CD4-positive, alpha-beta T cell treated with Interleukin-21 for 1 hour (primary cell): ENCODE data around the gene WDR48.

ENCODE experiments used
- DNase-seq: peaks from one replicate; pipeline ENCODE4 v3.0.0-alpha.2; 2020

The WDR48 gene

DNA sequence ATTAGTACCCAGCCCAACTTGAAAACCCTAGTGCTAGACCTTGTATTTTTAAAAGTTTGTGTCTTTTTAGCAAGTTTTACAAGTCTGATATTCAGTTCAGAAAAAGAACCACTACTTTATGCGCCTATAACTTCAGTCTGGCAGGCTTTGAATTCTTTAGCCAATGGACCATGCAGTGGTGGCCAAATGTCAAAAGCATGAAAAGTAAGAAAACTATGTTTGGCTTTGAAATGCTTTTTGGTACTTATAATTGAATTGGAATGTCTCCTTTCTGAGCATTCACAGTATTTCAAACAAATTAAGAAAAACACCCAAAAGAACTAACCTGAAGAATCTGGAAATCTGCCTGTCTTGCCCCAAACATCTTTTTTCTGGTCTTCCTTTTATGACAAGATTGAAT lies 12.8 kb downstream of the WDR48 start:
- DNase-seq = no peak

GRCh38 chr3:39065197-39065596 lies 13.4 kb downstream of the WDR48 start:
- peak; percentile 33 for DNase-seq

DNA sequence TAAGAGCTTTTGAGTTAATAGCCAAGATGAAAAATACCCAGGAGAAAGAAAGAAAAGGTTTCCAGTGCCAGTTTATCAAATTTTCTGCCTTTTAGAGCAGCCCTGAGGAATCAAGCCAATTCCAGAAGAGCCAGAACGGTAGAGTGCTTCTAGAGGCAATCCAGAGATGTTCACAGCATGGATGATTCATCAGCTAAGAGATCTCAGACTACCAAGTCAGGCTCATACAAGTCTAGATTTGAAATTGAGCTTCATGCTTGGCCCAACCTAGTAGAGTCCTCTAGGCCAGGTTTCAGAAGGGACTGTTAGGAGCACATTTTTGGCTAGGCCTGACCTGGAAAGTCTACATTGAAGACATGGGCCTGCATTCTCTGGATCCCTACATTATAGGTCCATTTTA lies 15.5 kb downstream of the WDR48 start:
- DNase-seq = no peak

GRCh38 chr3:39068556-39068955 lies 16.7 kb downstream of the WDR48 start:
- no peak for DNase-seq

DNA sequence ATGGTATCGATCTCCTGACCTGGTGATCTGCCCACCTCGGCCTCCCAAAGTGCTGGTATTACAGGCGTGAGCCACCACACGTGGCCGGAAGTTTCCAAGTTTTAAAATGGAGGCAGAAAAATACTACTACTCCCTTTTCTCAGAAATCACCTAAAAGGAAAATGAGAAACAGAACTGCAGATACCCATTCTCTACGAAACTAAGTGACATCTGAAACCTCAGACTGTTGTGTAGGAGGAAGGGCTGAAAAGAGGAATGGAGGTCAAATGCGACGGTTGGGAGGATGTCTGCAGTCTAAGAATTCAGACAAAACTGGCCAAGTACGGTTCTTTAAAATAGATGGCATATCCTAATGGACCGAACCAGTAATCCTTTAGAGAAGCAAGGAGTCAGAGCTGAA lies 24.1 kb downstream of the WDR48 start:
- DNase-seq = no peak

- DNase-seq = no peak
These were observed 27.7 kb downstream of the WDR48 start for GRCh38 chr3:39079530-39079929.

GRCh38 chr3:39080026-39080425 lies 28.2 kb downstream of the WDR48 start:
- DNase-seq = no peak

- DNase-seq = no peak
These were observed 31.0 kb downstream of the WDR48 start for GRCh38 chr3:39082666-39083313.

DNA sequence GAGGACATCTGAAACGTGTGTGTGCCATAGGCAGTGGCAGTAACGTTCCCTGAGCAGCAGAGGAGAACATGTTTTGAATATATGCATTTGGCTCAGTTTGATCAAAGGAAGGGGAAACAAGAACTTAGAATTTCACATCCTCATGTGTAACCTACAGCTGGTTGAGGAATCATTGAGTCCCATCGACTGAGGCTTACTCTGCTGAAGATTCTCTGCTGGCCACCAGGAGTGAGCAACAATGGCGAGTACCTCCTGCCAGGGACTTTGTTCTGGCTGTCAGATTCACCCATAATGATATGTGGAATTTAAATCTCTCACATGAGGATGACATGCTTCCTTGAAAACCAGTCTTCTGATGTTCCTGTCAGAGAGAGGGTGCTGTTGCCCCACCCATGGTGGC lies 34.3 kb downstream of the WDR48 start:
- DNase-seq = no peak

GRCh38 chr3:39088456-39088855 lies 36.6 kb downstream of the WDR48 start:
- DNase-seq = no peak

- no peak for DNase-seq
These were observed 37.1 kb downstream of the WDR48 start for GRCh38 chr3:39088889-39089288.

DNA sequence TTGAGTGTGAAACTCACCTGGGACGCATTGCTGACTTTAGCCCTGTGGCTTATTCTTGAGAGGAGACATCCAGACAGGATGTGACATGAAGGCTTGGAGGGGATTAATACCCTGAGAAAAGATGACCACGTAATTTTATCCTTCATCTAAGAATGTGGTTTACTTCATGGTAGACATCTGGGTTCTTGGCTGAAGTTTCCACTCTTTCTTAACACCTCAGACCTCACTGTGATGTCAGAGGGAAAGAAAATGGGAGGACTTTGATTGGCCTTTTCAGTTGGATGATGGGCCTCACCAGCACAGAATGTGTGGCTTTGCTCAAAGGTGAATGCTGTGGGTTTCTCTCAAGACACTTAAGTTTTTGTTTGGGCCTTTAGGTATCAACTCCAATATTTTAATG lies 39.1 kb downstream of the WDR48 start:
- DNase-seq = no peak

DNA sequence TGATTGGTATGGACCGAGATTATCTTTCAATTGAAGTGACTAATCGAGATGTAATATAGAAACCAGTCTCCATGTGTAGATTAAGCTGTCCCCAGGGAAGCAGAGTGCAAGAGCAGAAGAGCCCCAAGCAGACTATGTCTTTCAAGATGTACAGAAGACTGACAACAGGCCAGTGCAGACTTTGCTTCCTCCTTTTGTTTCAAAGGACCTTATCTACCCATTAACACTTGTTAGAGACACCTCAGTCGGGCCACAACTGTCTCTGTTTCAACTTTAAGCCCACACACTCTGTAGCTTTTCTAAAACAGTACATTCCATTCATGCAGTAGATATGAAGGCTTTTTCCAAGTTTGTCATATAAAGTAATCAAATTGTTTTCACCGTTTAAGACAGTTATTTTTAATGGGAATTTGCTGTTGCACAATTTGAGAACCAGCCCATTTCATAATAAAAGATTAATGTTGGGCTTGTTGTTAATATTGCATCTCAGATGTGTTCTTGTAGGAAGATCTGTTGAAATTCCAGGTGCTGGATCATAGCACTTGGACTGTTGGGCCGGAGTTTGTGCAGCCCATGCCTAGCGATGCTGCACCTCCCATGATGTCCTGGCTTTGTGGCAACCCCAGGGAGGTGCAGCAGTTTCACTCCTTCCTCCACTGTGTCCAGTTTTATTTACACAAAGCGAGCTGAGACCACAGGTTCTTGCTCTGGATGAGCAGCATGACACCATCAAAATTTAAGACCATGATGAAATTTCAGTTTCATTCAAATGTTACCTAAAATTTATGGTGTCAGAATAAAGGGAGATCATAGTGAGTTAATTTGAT lies 43.2 kb downstream of the WDR48 start:
- no peak for DNase-seq

- no peak for DNase-seq
These were observed 44.0 kb downstream of the WDR48 start for GRCh38 chr3:39095778-39096177.

DNA sequence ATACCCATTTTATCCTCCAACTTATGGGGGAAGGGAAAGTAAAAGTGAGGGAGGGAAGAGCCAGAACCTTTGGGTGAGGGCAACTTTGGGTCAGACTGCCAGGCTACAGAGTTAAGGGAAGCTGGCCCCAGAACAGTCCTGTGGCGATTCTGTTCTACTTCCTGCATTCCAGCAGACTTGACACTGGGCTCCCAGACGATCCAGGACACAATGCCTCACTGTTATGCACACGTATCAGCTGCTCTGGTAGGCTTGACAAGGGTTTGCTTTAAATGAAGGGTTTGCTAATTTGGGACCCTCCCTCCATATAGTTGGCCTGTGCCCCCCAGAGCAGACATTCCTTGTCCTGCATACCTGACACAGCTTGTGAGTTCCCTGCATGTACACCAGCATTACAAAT lies 45.0 kb downstream of the WDR48 start:
- no peak for DNase-seq

DNA sequence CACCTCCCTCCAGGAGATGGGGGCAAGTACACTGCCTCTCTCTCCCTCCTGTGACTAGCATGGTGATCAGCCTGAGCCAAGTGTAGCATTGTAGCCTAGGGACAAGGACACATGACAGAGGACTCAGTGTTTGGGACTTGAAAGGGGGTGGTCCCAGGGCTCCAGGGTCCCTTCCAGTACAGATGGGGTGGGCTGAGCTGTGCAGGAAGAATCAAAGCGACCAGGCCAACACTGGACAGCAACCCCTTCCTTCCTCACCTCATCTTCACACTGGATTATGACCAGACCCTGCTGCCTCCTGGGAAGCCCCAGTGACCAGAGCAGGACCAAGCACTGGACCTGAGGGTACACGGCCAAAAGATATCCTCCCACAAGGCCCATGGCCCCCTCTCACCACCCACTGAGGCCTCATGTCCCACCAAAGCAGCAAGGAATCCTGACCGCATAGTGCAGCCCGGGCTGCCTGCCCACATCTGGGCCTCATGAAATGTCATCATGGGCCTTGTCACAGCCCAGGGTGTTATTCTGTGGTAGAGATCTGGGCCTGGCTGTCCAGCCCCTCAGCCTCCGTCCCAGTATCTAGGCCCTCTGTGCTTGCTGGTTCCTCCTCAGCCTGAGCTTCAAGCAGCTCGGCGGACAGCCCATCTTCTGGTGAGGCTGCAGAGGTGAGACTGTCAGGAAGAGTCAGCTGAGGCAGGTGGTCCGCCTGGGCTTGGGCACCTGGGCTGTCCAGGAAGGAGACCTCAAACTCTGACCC lies 46.1 kb downstream of the WDR48 start:
- DNase-seq = no peak

DNA sequence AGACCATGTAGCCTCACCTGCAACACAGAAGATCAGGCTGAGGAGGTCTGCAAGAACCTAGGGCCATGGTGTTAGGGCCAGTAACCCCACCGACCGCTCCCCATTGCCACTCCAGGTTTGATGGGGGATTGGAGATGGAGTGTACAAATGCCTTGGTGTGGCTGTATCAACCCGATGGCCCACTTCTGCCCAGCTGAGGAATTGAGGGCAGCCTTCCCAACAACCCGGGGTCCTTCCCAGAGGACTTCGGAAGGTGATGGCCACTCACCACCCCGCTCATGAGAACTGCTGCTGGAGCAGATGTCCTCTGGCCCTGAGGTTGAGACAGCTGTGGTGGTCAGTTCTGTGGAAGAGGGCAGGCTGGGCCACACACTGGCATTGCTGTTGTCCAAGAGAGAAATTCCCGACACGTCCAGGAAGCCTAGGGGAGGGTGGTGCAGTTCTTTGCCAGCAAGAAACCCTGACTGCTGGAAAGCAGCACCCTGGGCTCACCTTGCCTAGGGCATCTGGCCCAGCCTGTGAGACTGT lies 46.7 kb downstream of the WDR48 start:
- DNase-seq = no peak

- no peak for DNase-seq
These were observed 47.4 kb downstream of the WDR48 start for GRCh38 chr3:39099242-39099641.

DNA sequence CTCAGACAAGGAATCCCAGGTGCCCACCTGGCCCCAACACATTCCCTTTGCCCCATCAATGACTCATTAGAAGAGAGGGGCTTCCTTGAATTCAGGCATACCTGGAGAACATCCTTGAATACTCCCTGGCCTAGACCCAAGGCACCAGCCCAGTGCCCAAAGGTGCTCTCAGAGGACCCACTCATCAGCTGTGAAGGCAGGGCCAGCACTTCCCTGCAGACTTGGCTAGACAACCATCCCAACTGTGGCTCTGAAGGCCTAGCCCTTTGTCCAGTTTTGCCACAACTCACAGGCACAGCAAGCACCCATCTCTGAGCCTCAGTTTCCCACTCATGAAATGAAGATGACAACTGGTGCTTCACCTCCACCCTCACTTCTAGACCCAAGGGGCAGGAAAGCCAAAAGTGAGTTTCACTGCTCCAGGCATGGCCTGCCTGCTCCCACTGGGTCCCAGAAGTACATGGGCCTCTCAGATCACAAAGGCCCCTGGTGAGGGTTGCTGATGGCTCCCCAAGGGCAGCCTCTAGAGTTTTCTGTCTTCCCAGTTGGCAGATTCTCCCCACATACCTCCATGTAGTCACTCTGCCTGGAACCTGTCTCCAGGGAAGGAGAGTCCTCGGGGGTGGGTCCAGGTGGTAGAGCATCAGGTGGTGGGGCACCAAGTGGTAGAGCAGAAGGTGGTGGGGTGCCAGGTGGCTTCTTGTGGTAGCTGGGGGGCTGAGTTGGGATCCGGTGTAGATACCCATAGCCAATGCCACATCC lies 48.1 kb downstream of the WDR48 start:
- no peak for DNase-seq

DNA sequence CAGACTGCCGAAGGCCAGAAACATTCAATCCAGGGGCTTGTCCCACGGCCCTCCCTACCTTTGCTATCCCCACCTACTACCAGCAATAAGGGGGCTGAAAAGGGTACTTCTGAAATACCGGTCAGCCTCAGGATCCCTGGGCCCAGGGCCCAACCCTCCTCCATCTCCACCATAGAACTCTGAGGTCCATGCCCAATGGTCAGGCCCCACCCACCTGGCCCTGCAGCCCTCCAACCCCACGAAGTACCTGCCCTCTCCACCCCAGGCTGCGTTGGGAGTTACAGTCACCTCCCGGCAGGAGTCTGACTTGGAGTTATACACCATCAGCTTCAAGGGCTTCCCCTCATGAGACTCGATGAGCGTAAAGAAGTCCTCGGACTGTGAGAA lies 48.7 kb downstream of the WDR48 start:
- DNase-seq = no peak

- peak; percentile 61 for DNase-seq
These were observed 49.3 kb downstream of the WDR48 start for GRCh38 chr3:39101022-39101689.
